HG03066 (cell line): ENCODE results near the gene UBL3.

Experiments
- ATAC-seq: cut with Tn5 transposase; IDR thresholded peaks from one replicate; pipeline ENCODE4 v1.9.1; 2021; ENCODE audit warnings: low read depth; ENCODE audit not compliant: unreplicated experiment

UBL3 gene

GRCh38 chr13:29858231-29858630, 7.8 kb upstream of the UBL3 start:
- no peak for ATAC-seq

DNA sequence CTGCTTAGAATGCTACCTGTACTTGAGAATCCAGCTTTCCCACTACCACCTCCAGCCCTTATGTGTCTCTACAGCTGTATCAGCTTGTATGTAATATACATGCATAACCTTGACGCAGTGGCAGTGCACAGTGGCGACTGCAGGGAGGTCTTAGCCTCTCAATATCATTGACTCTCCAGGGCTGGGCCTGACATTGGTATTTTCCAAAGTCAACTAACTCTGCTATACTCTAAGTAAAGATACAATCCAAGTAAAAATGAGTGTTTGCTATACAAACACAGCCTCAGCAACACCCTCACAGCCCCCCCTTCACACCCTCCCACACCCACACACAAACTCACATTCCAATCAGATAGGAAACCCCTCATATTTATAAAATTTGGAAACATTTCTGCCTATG, 6.7 kb upstream of the UBL3 start:
- ATAC-seq = no peak

DNA sequence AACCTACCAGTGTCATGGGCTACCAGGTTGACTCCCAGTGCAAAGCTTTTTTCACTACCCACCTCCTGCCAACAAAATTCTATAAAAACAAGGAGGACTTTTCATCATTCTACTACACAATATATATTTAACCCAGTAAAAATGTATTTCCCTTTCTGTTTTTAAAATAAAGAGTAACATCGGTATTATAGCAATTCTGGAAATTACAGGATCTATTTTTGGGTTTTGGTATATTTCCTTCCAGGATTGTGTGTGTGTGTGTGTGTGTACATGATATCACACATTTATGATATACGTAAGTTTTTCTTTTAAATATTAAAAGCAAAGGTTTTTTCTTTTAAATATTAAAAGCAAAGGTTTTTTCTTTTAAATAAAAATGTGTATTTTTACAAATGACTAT, 6.0 kb upstream of the UBL3 start:
- ATAC-seq = no peak

- ATAC-seq = no peak
Observed at GRCh38 chr13:29855784-29856183, 5.4 kb upstream of the UBL3 start.

- no peak for ATAC-seq
Observed at GRCh38 chr13:29855009-29855408, 4.6 kb upstream of the UBL3 start.

GRCh38 chr13:29853131-29853530, 2.7 kb upstream of the UBL3 start:
- ATAC-seq = no peak

DNA sequence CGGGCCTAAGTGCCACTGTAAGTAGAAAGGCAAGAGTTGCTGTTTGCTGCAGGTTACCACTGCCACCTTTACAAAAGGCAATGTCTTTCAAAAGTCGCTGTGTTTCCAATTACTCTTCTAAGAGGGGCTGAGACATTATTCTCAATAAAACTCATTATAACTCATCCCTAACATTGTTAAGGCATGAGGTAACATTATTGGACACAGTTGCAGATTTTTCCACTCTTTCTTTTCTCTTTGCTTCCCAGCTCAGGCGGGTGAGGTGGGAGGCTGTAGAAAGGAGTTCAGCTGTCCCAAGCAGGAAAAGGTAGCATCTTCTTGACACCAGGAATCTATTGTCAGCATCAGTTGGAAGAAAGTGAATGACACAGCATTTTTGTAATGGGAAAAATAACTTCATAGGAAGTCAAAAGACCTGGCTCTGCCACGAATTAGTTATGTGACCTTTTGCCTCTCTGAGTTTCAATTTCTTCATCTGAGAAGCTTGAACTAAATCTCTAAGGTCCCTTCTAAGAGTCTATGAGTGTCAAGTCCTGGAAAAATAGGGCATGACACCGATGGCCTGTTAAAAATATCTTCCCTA, 2.1 kb upstream of the UBL3 start:
- ATAC-seq = no peak

DNA sequence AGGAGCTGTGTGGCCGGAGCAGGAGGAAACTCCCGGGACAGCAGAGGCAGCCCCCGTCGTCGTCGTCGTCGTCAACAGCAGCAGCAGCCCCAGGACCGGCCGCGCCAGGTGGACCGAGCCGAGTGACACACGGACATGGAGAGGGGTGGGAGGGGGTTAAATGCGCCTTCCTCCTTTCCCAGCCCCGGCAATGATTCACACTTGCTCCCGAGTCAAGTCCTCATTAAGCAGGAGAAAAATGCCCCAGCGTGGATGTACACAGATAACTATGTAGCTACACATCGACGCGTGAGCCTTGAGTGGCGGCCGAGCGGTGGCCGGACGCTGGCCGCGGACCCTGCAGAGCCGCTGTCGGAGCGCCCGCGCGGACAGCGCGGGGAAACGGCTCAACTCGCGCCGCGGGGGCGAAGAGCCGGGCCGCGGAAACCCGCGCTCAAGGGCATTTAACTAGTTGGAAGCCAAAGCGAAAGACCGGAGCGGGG, 645 bp downstream of the UBL3 start:
- ATAC-seq = peak; percentile 25

DNA sequence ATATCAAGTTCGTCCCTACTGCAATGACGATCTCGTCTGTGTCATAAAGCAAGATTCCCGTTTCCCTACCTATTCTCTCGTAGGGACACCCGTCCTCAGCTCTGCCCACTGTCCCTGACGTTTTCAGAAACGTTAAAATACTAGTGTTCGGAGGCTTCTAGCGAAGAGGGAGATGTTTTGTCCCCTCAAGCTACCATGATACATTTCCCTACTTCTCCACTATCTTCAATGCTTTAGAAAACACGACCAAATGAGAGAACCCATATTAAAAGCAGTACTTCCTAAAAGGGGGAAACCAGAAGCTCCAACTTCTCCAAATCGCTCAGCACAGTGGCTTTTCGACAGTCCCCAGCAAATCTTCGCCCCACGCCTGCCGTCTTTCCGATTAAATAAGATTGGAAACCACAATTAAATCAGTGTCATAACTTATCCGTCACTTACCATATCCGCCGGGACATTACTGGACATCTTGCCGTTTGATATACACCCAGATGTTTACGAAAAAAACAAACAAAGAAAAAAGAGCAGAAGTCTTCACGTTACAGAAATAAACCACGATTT, 1.3 kb downstream of the UBL3 start:
- no peak for ATAC-seq

DNA sequence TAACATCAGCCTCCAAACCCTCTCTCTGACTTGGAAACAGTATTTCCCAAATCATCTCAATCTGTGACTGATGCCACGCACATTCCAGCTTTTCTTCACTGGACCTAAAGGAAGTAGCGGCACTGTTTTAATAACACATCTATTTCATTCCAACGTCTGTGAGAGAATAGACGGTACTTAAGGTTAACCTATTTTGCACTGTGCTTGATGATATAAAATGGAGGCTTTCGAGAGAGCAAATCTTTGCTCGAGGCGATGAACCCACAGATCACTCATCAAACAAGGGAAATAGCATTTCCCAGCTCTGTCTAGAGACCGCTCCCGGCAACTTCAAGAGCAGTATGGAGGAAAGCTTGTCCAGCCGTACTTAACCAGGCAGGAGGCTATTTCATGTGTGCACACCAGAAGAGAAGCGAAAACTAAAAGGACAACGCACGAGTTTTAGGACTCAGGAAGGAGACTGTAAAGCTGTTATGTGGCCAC, 2.9 kb downstream of the UBL3 start:
- ATAC-seq = no peak

- no peak for ATAC-seq
Observed at GRCh38 chr13:29846475-29847256, 3.8 kb downstream of the UBL3 start.

- ATAC-seq = no peak
Observed at GRCh38 chr13:29845440-29846056, 4.9 kb downstream of the UBL3 start.

DNA sequence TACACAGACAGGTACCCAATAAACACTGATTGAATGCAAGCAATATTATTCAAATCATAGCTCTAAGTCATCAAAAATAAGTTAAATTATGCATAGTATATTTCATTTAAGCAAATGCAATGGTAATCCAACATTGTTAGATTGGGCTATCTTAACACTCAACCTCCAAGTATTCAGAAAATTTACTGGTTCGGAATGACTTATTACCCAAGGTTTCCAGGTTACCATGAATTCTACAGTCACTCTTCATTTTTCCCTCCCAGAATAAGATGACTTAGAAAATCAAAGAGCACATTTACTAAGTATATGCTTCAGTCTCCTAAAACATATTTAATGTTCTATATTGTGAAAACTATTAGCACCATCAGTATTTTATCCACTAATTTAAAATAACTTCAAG, 6.0 kb downstream of the UBL3 start:
- no peak for ATAC-seq

- ATAC-seq = no peak
Observed at GRCh38 chr13:29840585-29840984, 9.8 kb downstream of the UBL3 start.

- no peak for ATAC-seq
Observed at GRCh38 chr13:29835280-29836061, 14.9 kb downstream of the UBL3 start.

DNA sequence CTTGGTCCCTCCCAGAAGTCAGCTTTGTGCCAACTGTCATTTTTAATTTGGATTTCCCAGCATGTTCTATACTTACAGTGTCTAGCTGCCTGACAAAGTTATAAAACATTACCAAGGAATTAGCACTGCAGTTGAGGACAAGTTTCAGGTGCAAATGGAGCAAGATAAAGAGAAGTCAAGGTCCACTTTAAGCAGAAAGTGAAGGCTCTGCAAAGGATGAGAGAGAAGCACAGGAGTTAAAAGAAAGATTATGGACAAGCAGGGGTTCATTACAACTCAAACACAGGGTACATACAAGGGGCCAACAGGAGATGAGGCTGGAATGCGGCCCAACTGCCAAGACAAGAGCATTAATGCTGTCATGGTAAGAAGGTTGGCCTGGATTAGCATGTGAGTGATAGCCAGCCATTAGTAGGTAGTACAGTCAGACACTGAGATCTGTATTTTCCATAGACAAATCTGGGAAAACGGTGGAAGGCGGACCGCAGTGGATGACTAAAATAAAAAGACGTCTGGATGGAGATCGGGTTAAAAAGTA, 17.6 kb downstream of the UBL3 start:
- ATAC-seq = no peak

- no peak for ATAC-seq
Observed at GRCh38 chr13:29830000-29830399, 20.4 kb downstream of the UBL3 start.

GRCh38 chr13:29819143-29819542, 31.3 kb downstream of the UBL3 start:
- ATAC-seq = no peak

- peak; percentile 97 for ATAC-seq
Observed at GRCh38 chr13:29817604-29818378, 32.6 kb downstream of the UBL3 start.

DNA sequence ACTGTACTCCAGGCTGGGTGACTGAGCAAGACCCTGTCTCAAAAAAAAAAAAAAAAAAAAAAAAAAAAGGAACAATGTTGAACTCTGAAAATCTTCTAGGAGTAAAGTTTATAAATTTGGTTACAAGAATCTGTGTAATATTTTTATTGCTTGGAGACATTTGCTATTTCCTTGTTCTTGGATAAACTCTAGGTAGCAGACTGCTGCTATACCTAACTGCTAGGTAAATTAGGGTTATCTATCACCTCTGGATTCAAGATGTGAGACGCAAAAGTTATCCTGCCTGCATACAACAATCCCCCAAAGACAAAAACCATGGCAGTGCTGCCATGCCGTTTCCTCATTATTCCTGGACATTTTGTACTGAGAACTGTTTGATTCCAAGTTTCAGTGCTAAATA, 33.7 kb downstream of the UBL3 start:
- no peak for ATAC-seq
